ENCODE measurements around the gene GRAMD1B. TPM values are rescaled to one million over a fixed set of nuclear protein-coding genes. Genes with fewer than 3 reads are reported as not detected.

Gene GRAMD1B
- total RNA-seq, 1 experiment from 2014 or later = 5.8 TPM

DNA sequence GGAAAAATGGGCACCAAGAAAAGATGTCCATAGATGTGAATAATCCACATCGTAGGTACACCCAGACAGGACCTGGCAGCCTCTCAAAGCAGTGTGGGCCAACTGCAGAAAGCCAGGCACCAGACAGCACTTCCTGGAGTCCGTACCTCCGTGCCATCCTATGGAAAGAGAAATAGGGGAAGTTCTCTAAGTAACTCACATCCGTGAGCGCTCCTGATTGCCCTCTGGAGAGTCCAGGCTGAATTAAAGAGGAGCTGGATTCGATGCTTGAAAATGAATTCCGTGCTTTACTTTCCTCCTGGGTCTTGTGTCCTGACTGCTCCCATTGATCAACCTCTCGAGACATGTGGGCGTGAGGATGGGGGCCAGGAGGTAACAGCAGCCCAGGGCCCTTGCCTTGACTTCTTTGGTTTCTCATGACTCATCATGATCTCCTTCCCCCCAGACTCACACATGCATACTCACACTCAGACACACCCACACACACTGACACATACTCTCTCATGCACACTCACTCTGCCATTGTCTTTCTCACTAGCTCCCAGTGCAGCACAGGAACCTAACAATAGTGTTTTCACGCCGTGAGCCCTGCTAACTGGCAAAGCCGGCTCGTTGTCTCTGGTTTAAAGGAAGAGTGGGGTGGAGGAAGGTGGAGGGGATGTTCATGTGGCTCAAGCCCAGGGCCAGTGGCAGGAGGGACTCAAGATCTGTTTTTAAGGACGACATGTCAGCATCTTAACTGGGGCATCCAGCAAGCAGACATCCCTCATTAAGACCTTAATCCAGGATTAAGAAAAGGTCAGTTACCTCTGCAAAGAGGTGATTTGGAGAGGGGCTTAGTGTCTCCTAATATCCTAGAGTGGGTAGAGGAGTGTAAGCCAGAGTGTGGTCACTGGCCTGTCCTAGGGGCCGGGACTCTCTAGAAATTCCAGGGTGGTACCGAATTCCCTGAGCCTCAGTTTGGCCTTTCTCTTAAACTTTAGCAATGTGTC is 120.2 kb downstream of the GRAMD1B start:
- no peaks in the 10 kb centered on the region for H3F3A ChIP-seq (ENCODE audit: insufficient read depth, low read depth)
- DNase-seq = no peak
- no peaks in the 10 kb centered on the region for H3K36me3 ChIP-seq (ENCODE audit: low read depth)

DNA sequence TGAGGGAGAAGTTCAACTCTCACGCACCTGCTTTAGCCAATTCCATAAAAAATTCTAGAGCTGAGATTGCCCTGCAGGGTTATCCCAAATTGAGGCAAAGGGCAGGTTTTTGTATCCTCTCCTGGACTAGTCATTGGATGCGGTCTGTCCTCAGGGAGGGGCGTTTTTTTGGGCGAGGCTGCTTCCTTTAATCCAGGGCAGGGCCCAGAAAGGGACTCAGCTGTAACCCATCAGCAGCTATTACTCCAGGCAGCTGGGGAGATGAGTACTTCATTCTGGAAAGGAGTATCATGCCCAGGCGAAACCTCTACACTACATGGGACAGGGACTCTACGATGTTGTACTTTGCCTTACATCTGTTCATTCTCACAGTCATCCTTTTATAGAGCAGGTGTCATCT is 121.0 kb downstream of the GRAMD1B start:
- peaks cover under 1% of the 10 kb centered on the region; the same call in 1 of the 2 replicates for H3K4me1 ChIP-seq (replicated peaks; ENCODE audit: insufficient read depth)
- H2AFZ ChIP-seq = no peak overlapping the region
- intact Hi-C loops (cut with micrococcal nuclease; ENCODE audit: unreplicated experiment) = loop anchor here (10.0 kb wide), 1 partner anchor 446 kb away; no protein-coding TSS in a partner anchor
- no TSS peak for BruUV-seq (replicated peaks)
- POLR2A ChIA-PET (ENCODE audit: unreplicated experiment) = no interaction called here
- no peaks in the 10 kb centered on the region for H4K20me1 ChIP-seq (ENCODE audit: insufficient read depth)
- no peaks in the 10 kb centered on the region for H3K79me2 ChIP-seq (ENCODE audit: low read depth)
- no peak for DNase-seq
- no peaks in the 10 kb centered on the region for H3K9me2 ChIP-seq (ENCODE audit: insufficient read depth)
- TF ChIP-seq, protein P1, sequence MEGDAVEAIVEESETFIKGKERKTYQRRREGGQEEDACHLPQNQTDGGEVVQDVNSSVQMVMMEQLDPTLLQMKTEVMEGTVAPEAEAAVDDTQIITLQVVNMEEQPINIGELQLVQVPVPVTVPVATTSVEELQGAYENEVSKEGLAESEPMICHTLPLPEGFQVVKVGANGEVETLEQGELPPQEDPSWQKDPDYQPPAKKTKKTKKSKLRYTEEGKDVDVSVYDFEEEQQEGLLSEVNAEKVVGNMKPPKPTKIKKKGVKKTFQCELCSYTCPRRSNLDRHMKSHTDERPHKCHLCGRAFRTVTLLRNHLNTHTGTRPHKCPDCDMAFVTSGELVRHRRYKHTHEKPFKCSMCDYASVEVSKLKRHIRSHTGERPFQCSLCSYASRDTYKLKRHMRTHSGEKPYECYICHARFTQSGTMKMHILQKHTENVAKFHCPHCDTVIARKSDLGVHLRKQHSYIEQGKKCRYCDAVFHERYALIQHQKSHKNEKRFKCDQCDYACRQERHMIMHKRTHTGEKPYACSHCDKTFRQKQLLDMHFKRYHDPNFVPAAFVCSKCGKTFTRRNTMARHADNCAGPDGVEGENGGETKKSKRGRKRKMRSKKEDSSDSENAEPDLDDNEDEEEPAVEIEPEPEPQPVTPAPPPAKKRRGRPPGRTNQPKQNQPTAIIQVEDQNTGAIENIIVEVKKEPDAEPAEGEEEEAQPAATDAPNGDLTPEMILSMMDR (conservative IDR thresholded peaks at IDR 0.05) = no peak
- no peak for TF ChIP-seq EZH2 (IDR thresholded peaks at IDR 0.05; ENCODE audit: low read depth)
- H3K4me3 ChIP-seq = no peak overlapping the region
- no peaks in the 10 kb centered on the region for H3K9me3 ChIP-seq (ENCODE audit: insufficient read depth, low read depth)
- no peak overlapping the region for H3K4me2 ChIP-seq
- no peaks in the 10 kb centered on the region for H3K36me3 ChIP-seq (ENCODE audit: low read depth)
- no peak overlapping the region for H3K27ac ChIP-seq
- no peaks in the 10 kb centered on the region for H3K27me3 ChIP-seq (ENCODE audit: insufficient read depth, low read depth)
- no peaks in the 10 kb centered on the region for H3F3A ChIP-seq (ENCODE audit: insufficient read depth, low read depth)
- CTCF ChIA-PET = interaction anchor here (0.5 kb wide), 1 partner anchor 449 kb away, joined by 6 read pairs; no protein-coding TSS in a partner anchor

More for the DNA sequence above, 120.2 kb downstream of the GRAMD1B start:
- TF ChIP-seq, protein P1 (conservative IDR thresholded peaks at IDR 0.05) = no peak
- no peak for TF ChIP-seq EZH2 (IDR thresholded peaks at IDR 0.05; ENCODE audit: low read depth)
- Histone ChIP-seq H3K4me3 (no peak overlapping the region), H4K20me1 (ENCODE audit: insufficient read depth) (no peaks in the 10 kb centered on the region), H3K9me2 (ENCODE audit: insufficient read depth) (no peaks in the 10 kb centered on the region), H3K79me2 (ENCODE audit: low read depth) (no peaks in the 10 kb centered on the region), H3K27ac (no peak overlapping the region), H3K4me1 (replicated peaks; ENCODE audit: insufficient read depth) (peaks cover 9% of the 10 kb centered on the region), H2AFZ (no peak overlapping the region), H3K4me2 (no peak overlapping the region), H3K9me3 (ENCODE audit: insufficient read depth, low read depth) (no peaks in the 10 kb centered on the region), H3K27me3 (ENCODE audit: insufficient read depth, low read depth) (no peaks in the 10 kb centered on the region)
- BruUV-seq (replicated peaks) = no TSS peak
- ChIA-PET CTCF (interaction anchor here (0.5 kb wide), 1 partner anchor 448 kb away, joined by 6 read pairs; no protein-coding TSS in a partner anchor), POLR2A (ENCODE audit: unreplicated experiment) (interaction anchor here (0.6 kb wide), 1 partner anchor 332 kb away, joined by 10 read pairs; no protein-coding TSS in a partner anchor)
- intact Hi-C loops (cut with micrococcal nuclease; ENCODE audit: unreplicated experiment) = loop anchor here (10.0 kb wide), 1 partner anchor 445 kb away; no protein-coding TSS in a partner anchor

DNA sequence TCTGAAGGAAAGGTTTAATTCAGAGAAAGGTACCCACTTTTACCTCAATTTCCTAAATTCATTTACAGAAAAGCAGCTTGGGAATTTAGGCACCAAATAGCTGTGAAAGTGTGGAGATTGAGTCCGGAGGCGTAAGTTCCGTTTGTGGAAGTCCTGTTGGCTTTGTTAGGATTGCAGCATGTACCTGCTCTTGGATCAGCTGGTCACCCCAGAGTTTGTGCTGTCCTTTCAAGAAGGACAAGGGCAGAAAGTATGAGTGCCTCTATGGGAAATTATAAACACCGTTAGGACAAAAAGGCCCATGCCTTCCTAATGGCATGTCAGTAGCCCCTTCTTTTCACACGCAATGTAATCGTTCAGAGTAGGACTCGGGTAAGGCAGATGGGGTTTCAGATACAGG is 126.6 kb downstream of the GRAMD1B start:
- CTCF ChIA-PET = no interaction called here
- BruUV-seq (replicated peaks) = no TSS peak

More for the DNA sequence above, 126.6 kb downstream of the GRAMD1B start:
- intact Hi-C loops (cut with micrococcal nuclease; ENCODE audit: unreplicated experiment) = loop anchor here (10.0 kb wide), 1 partner anchor 452 kb away; no protein-coding TSS in a partner anchor
- Histone ChIP-seq H3K4me3 (no peak overlapping the region), H2AFZ (no peak overlapping the region), H4K20me1 (ENCODE audit: insufficient read depth) (no peaks in the 10 kb centered on the region), H3K4me1 (replicated peaks; ENCODE audit: insufficient read depth) (no peaks in the 10 kb centered on the region), H3K4me2 (no peak overlapping the region), H3K9me3 (ENCODE audit: insufficient read depth, low read depth) (no peaks in the 10 kb centered on the region), H3K36me3 (ENCODE audit: low read depth) (no peaks in the 10 kb centered on the region), H3K27ac (no peak overlapping the region), H3K9me2 (ENCODE audit: insufficient read depth) (no peaks in the 10 kb centered on the region), H3K27me3 (ENCODE audit: insufficient read depth, low read depth) (no peaks in the 10 kb centered on the region), H3F3A (ENCODE audit: insufficient read depth, low read depth) (no peaks in the 10 kb centered on the region), H3K79me2 (ENCODE audit: low read depth) (no peaks in the 10 kb centered on the region)
- POLR2A ChIA-PET (ENCODE audit: unreplicated experiment) = no interaction called here
- DNase-seq = no peak
- TF ChIP-seq EZH2 (IDR thresholded peaks at IDR 0.05; ENCODE audit: low read depth) = no peak
- TF ChIP-seq, protein P1 (conservative IDR thresholded peaks at IDR 0.05) = no peak
